CD4-positive, alpha-beta T cell treated with Interleukin-4 for 1 hour (primary cell): ENCODE measurements around the gene CHMP6.

Experiments used
- DNase-seq, 2 donors: peaks; one replicate each; pipeline ENCODE4 v3.0.0-alpha.2; 2020 to 2022

CHMP6 gene

GRCh38 chr17:81046132-81046769 is 54.6 kb downstream of the CHMP6 start:
- no peak for DNase-seq

- no peak for DNase-seq
These were observed 55.2 kb downstream of the CHMP6 start for GRCh38 chr17:81046770-81047359.

DNA sequence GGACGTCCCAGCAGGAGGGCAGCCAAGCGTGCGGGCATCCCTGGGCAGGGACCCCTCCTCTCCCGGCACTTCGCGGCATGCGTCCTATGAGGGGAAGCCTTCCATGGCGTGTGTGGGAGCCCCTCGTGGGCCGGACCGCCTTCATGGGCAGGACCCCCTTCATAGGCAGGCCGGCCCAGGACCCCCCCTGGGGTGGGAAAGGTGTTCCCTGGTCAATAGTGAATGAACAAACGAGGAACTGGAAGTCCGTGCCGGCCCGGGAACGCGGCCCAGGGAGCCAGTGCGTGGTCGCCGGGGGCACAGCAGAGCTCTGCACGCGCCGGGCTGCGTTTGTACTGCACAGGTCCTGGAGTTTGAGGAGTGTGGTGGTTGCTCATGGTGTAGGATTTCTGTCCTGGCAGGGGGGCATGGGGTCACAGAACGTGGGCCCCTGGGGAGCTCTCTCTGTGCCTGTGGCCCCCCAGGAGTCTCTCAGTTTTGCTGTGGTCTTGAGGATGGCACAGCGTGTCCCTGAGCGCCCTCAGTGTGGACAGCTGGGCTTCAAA is 57.3 kb downstream of the CHMP6 start:
- DNase-seq = no peak

DNA sequence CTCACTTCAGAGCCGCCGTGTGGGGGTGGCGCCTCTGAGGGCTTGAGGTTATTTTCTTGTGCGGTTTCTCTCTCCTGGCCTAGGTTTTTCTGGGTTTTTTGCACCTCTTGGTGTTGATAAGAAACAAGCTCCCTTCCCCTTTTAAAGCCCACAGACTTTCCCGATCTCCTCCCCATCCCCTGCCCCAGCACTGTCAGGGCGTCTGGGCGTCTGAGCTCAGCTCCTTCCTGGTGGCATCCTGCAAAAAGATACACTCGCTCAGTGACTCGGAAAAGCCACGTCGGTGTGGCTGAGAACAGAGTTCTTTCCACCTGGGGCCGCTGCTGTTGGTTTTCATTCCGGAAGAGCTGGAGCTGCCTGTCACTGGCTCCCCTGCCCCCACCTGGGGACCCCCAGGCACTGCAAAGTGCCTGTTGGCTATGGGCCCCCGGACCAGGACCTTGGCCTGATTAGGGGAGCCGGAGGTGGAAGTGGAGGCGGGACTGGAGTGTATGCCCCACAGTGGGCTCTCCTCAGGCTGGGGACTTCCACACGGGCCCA is 57.8 kb downstream of the CHMP6 start:
- no peak for DNase-seq
